ENCODE data around the gene PARP3. TPM values are rescaled to one million over a fixed set of nuclear protein-coding genes. Genes with fewer than 3 reads are reported as not detected.

PARP3 gene
- total RNA-seq, 4 donors from 2014 or later = 6.0 to 16.2 (median 9.0) TPM

DNA sequence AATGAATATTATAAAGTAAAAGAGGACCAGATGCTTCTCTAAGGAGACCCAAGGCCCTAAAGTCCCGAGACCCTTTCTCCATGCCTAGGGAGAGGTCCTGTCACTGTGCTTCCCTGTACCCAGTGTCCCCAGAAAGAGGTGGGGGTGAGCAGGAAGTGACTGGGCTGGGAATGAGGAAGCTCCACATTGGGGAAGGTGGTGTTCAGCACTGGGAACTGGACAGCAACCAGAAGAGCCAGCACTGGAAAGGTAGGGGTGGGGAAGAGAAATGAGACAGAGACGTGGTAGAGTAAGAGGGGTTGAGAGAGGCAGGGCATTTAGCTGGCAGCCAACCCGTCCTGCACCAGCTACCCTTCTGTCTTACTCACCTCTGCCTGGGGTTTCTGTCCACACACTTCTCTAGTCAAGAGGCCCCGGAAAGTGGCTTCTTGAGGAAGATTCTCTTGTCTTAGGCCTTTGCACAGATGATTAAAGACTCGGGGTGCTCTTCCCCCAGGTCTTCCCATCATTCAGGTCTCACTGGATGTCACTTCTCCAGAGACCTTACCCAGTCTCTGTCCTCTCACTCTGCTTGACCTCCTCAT is 12.7 kb upstream of the PARP3 start:
- TF ChIP-seq, protein P1, sequence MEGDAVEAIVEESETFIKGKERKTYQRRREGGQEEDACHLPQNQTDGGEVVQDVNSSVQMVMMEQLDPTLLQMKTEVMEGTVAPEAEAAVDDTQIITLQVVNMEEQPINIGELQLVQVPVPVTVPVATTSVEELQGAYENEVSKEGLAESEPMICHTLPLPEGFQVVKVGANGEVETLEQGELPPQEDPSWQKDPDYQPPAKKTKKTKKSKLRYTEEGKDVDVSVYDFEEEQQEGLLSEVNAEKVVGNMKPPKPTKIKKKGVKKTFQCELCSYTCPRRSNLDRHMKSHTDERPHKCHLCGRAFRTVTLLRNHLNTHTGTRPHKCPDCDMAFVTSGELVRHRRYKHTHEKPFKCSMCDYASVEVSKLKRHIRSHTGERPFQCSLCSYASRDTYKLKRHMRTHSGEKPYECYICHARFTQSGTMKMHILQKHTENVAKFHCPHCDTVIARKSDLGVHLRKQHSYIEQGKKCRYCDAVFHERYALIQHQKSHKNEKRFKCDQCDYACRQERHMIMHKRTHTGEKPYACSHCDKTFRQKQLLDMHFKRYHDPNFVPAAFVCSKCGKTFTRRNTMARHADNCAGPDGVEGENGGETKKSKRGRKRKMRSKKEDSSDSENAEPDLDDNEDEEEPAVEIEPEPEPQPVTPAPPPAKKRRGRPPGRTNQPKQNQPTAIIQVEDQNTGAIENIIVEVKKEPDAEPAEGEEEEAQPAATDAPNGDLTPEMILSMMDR (IDR thresholded peaks at IDR 0.05) = no peak
- TF ChIP-seq POLR2A (IDR thresholded peaks at IDR 0.05) = no peak
- WGBS, 2 donors = 70 to 73% methylated on average over 5 of the region's 5 CpGs
- intact Hi-C loops (cut with DNase I; ENCODE audit: low total_unique reads) = no loop called here
- peak in 1 of 2 donors; percentile 32 for DNase-seq (ENCODE audit: low spot score in 2 of 2)
- H3K4me3 ChIP-seq (ENCODE audit: low read depth, poor library complexity, severe bottlenecking) = no peak overlapping the region

DNA sequence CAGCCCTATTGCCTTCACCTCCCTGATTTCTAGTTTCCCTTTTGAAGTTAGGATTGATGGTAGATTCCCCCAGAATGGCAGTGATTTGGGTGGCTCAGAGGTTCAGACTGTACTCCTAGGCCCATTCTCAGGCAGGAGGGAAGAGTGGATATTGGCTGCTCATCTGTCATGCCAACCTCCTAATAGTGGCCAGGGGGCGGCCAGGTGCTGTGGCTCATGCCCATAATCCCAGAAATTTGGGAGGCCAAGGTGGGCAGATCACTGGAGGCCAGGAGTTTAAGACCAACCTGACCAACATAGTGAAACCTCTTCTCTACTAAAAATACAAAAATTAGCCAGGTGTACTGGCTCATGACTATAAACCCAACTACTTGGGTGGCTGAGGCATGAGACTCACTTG is 11.7 kb upstream of the PARP3 start:
- no peak for DNase-seq (ENCODE audit: low spot score in 2 of 2)
- TF ChIP-seq POLR2A (IDR thresholded peaks at IDR 0.05) = no peak
- TF ChIP-seq, protein P1 (IDR thresholded peaks at IDR 0.05) = no peak
- intact Hi-C loops (cut with DNase I; ENCODE audit: low total_unique reads) = no loop called here
- WGBS, 2 donors = 92 to 100% methylated on average over 1 of the region's 1 CpG
- H3K4me3 ChIP-seq (ENCODE audit: low read depth, poor library complexity, severe bottlenecking) = no peak overlapping the region

DNA sequence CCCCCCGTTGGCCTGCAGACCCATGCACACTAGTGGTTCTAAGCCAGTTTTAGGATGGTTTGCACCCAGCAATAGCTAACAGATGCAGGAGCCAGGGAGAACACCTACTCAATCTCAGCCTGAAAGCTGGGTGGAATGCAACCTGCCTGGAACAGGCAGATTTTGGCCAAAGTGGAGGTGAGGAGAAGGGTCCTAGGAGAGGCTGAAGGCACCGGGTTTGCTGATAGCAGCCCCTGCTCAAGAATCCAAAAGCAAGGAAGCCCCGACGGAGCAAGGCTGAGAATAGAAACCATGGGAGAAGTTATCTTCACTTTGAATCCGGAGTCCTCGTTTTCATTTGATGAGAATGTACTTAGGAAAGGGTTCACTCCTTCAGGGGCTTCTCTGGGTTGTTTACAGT is 10.4 kb upstream of the PARP3 start:
- 92% methylated on average over 6 of the region's 6 CpGs for WGBS, 2 donors
- intact Hi-C loops (cut with DNase I; ENCODE audit: low total_unique reads) = no loop called here
- DNase-seq (ENCODE audit: low spot score in 2 of 2) = no peak
- H3K4me3 ChIP-seq (ENCODE audit: low read depth, poor library complexity, severe bottlenecking) = no peak overlapping the region
- no peak for TF ChIP-seq POLR2A (IDR thresholded peaks at IDR 0.05)
- TF ChIP-seq, protein P1 (IDR thresholded peaks at IDR 0.05) = no peak

DNA sequence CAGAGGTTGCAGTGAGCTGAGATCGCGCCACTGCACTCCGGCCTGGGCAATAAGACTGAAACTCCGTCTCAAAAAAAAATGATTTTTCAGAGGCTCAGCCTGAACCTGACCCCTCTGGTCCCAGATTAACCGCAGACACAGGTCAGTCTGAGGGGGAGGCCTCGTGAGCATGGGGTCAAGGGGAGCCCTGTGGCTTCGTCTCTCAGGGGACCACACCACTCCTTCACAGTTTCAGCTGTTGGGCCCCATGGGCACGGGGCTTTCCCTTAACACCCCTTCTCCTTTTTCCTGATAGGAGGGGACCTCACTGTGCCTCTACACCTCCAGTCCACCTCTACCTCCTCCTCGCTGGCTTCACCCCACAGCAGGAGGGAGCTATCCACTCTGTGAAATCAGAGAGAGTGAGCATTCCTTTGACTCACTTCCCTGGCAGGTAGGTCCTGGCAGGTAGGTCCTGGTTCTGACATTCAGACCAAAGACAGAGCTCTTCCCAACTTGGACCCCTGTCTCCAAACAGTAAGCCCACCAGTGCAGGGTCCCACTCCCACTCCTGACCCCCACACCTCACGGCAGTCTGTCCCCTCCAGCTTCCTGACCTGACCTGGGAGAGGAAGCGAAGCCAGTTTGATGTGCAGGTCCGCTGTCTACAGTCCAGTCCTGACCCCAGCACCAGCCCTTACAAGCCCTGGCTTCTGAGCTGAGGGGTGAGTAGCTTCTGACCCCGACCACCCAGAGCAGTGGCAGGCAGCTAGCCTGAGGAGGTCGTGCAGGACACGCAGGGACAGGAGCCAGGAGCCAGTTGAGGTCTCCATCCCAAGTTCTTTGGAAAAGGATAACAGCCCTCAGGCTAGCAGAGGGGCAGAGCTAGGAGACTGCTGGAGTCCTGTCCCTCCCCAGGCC is 9.4 kb upstream of the PARP3 start:
- H3K4me3 ChIP-seq (ENCODE audit: low read depth, poor library complexity, severe bottlenecking) = no peak overlapping the region
- 91 to 93% methylated on average over 15 of the region's 15 CpGs for WGBS, 2 donors
- TF ChIP-seq, protein P1 (IDR thresholded peaks at IDR 0.05) = no peak
- TF ChIP-seq POLR2A (IDR thresholded peaks at IDR 0.05) = no peak
- DNase-seq (ENCODE audit: low spot score in 2 of 2) = peak in 1 of 2 donors; percentile 11
- intact Hi-C loops (cut with DNase I; ENCODE audit: low total_unique reads) = no loop called here

DNA sequence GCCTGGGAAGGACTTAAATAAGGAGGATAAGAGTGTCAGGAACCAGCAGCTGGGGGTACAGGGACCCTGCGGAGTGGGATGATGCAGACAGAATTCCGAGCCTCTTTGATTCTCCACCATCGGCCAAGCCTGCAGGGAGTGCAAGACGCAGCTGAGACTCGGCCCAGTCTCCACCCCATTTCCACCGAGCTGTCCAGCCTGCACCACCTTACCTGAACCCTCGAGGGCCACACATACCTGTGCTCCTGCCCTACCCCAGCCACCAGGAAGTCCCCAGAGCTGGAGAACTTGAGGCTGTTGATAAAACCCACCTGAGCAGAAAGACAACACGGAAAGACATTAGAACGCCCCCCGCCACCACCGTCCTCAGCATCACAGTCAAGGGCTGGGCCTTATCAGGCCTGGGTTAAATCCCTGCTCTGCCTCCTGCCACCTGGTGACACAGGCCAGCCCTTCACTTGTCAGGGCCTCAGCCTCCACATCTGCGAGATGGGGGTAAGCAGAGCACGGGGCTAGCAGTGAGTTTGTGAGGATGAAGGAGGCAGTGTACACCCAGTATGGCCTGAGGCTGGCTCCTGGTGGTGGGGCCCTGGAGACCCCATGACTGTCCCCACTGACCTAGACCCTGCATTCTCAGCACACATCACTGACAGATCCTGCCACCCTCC is 8.6 kb upstream of the PARP3 start:
- DNase-seq (ENCODE audit: low spot score in 2 of 2) = no peak
- intact Hi-C loops (cut with DNase I; ENCODE audit: low total_unique reads) = no loop called here
- WGBS, 2 donors = 87 to 95% methylated on average over 13 of the region's 13 CpGs
- TF ChIP-seq, protein P1 (IDR thresholded peaks at IDR 0.05) = no peak
- TF ChIP-seq POLR2A (IDR thresholded peaks at IDR 0.05) = no peak
- no peak overlapping the region for H3K4me3 ChIP-seq (ENCODE audit: low read depth, poor library complexity, severe bottlenecking)
